K562 (cell line): ENCODE results near the gene NOP16. TPM values are rescaled to one million over a fixed set of nuclear protein-coding genes. Genes with fewer than 3 reads are reported as not detected.

ENCODE experiments used
- CEBPG ChIP-seq, 3 experiments: fragments of 200-800 bp in 1 of 3; sonication (Bioruptor generic) in 1 of 3; sonication (generic) in 1 of 3; formaldehyde crosslinking in 1 of 3; IDR thresholded peaks in 2 of 3; conservative IDR thresholded peaks in 1 of 3; 2 replicates each; pipeline versions ENCODE4 v1.6.1 to v1.8.0; 2016 to 2022; ENCODE audit warnings: missing compliant biosample characterization in 2 of 3, missing genetic modification characterization in 2 of 3, mild to moderate bottlenecking in 1 of 3, missing genetic modification reagents in 1 of 3
- CREBBP ChIP-seq: IDR thresholded peaks from one replicate; pipeline ENCODE4 v1.6.1; 2012; ENCODE audit warnings: low read depth, mild to moderate bottlenecking, control low read depth, inconsistent platforms, low read length
- E2F8 ChIP-seq: fragments of 450-650 bp; IDR thresholded peaks from 2 replicates; pipeline ENCODE4 v1.7.1; 2018; ENCODE audit warnings: mild to moderate bottlenecking, low read depth; ENCODE audit not compliant: partially characterized antibody
- HDAC2 ChIP-seq: fragments of 450-650 bp; IDR thresholded peaks from 2 replicates; pipeline ENCODE4 v1.6.1; 2016; ENCODE audit warnings: mild to moderate bottlenecking
- HEY1 ChIP-seq: fragments of 250-450 bp; sonication (Bioruptor Pico); IDR thresholded peaks from 2 replicates; pipeline ENCODE4 v1.5.0; 2020; ENCODE audit warnings: mild to moderate bottlenecking, moderate library complexity, borderline replicate concordance
- HNRNPLL ChIP-seq: fragments of 200-400 bp; formaldehyde crosslinking; IDR thresholded peaks from 2 replicates; pipeline ENCODE4 v1.6.1; 2017; ENCODE audit warnings: low read length, low read depth, mild to moderate bottlenecking; ENCODE audit not compliant: poor library complexity, severe bottlenecking
- KDM5B ChIP-seq: fragments of 200-600 bp; sonication (generic); IDR thresholded peaks from 2 replicates; pipeline ENCODE4 v1.6.1; 2012; ENCODE audit warnings: low read depth, mild to moderate bottlenecking, moderate library complexity, low read length, control low read depth, inconsistent platforms; ENCODE audit not compliant: insufficient replicate concordance
- MLX ChIP-seq, 2 experiments: fragments of 450-650 bp in 1 of 2; sonication (generic) in 1 of 2; formaldehyde crosslinking; conservative IDR thresholded peaks; 2 replicates each; pipeline versions ENCODE4 v1.4.0 to v1.8.1; 2020 to 2022; ENCODE audit warnings: mild to moderate bottlenecking in 1 of 2, missing genetic modification reagents in 1 of 2
- MTA2 ChIP-seq: fragments of 450-650 bp; IDR thresholded peaks from 2 replicates; pipeline ENCODE4 v1.6.1; 2016; ENCODE audit warnings: low read depth
- NBN ChIP-seq: fragments of 450-650 bp; IDR thresholded peaks from 2 replicates; pipeline ENCODE4 v1.6.1; 2016; ENCODE audit warnings: low read depth, mild to moderate bottlenecking
- SETDB1 ChIP-seq: IDR thresholded peaks from one replicate; pipeline ENCODE4 v1.6.1; 2012; ENCODE audit warnings: low read length, control low read depth, inconsistent platforms
- SLC30A9 ChIP-seq: fragments of 250-450 bp; sonication (Bioruptor Pico); IDR thresholded peaks from 2 replicates; pipeline ENCODE4 v1.8.0; 2022; ENCODE audit warnings: mild to moderate bottlenecking, moderate library complexity
- SMC3 ChIP-seq: conservative IDR thresholded peaks from 2 replicates; pipeline ENCODE4 v1.6.1; 2011; ENCODE audit warnings: low read depth, low read length, improper control_type of control experiment; ENCODE audit not compliant: insufficient read depth
- SOX6 ChIP-seq: fragments of 450-650 bp; IDR thresholded peaks from 2 replicates; pipeline ENCODE4 v1.6.1; 2014; ENCODE audit warnings: mild to moderate bottlenecking
- TFAP4 ChIP-seq: sonication (generic); formaldehyde crosslinking; IDR thresholded peaks from 2 replicates; pipeline ENCODE4 v1.8.0; 2022; ENCODE audit warnings: missing genetic modification reagents, mild to moderate bottlenecking, moderate library complexity, borderline replicate concordance
- TGIF2 ChIP-seq: sonication (generic); formaldehyde crosslinking; IDR thresholded peaks from 2 replicates; pipeline ENCODE4 v1.8.1; 2022; ENCODE audit warnings: mild to moderate bottlenecking, missing genetic modification reagents, moderate library complexity
- UBTF ChIP-seq, 2 experiments: IDR thresholded peaks; 2 replicates each; pipeline ENCODE4 v1.6.1; 2012; ENCODE audit warnings: improper control_type of control experiment in 2 of 2, low read depth in 2 of 2, low read length in 2 of 2, borderline replicate concordance in 1 of 2
- ZNF146 ChIP-seq: IDR thresholded peaks from one replicate; pipeline ENCODE4 v1.6.1; 2018; ENCODE audit warnings: missing compliant biosample characterization; ENCODE audit not compliant: unreplicated experiment
- ZNF224 ChIP-seq: sonication (generic); formaldehyde crosslinking; IDR thresholded peaks from 2 replicates; pipeline ENCODE4 v1.8.0; 2022; ENCODE audit warnings: mild to moderate bottlenecking, missing genetic modification reagents
- ZNF778 ChIP-seq: fragments of 450-650 bp; formaldehyde crosslinking; IDR thresholded peaks from 2 replicates; pipeline ENCODE4 v1.4.0; 2020; ENCODE audit warnings: mild to moderate bottlenecking, moderate library complexity
- polyA plus RNA-seq, 8 experiments: library from polyadenylated mRNA; depleted of rRNA in 4 of 8; stranded (reverse) in 5 of 8; unstranded in 3 of 8; fragments of >200 nt; fragmentation: Nextera tagmentation in 2 of 8; fragmentation: Illumina TruSeq in 1 of 8; extraction: Ambion mirVana in 2 of 8; extraction: Trizol in 1 of 8; gene quantifications; 2 replicates each; pipeline versions ENCODE4 v1.2.1 to v1.2.3, GENCODE V29; 2011 to 2014; ENCODE audit warnings: inconsistent platforms in 1 of 8, missing spikeins in 1 of 8
- total RNA-seq, 7 experiments: library from RNA; depleted of rRNA in 6 of 7; stranded (reverse); fragments of >200 nt in 6 of 7; fragmentation: Illumina TruSeq in 2 of 7; extraction: Trizol in 2 of 7; gene quantifications; 2 replicates each; pipeline versions ENCODE4 v1.2.1 to v1.2.3, GENCODE V29; 2011 to 2021; ENCODE audit warnings: low replicate concordance in 1 of 7

Gene NOP16
- total and polyA plus RNA-seq, 9 of the 15 experiments (the other 6 are each of a cell fraction or from before 2014, with no cell fraction given) = 92.5 to 342 (median 148) TPM

GRCh38 chr5:176361437-176362232 lies 26.8 kb downstream of the NOP16 start, which contains the start of gene KIAA1191 (continued):
- TF ChIP-seq E2F8 (no peak), NBN (peak; percentile 51; the same call in 1 of the 2 replicates), MTA2 (no peak), CEBPG (CRISPR knock-in tag; IDR thresholded peaks at IDR 0.05) (no peak), CEBPG (tag; conservative IDR thresholded peaks at IDR 0.05 in 1 of 2, IDR thresholded peaks at IDR 0.05 in 1 of 2) (no peak), CREBBP (no peak), ZNF146 (CRISPR knock-in tag) (no peak), ZNF224 (no peak), TGIF2 (CRISPR knock-in tag) (no peak), MLX (CRISPR knock-in tag; conservative IDR thresholded peaks at IDR 0.05) (0 out of 4 replicates have a peak, but pooled peaks of 1 of the 2 experiments have one; percentile 29), SOX6 (no peak; the same call in none of the 2 replicates), HNRNPLL (no peak), HEY1 (CRISPR knock-in tag) (no peak), HDAC2 (peak; percentile 72; the same call in 1 of the 2 replicates), KDM5B (peak; percentile 95), ZNF778 (CRISPR knock-in tag) (no peak), UBTF (IDR thresholded peaks at IDR 0.05; ENCODE audit: borderline replicate concordance in 1 of 2, low read depth in 2 of 2, low read length in 2 of 2) (no peak), SLC30A9 (CRISPR knock-in tag) (no peak), SMC3 (peak; percentile 31), SETDB1 (no peak), TFAP4 (CRISPR knock-in tag) (peak; percentile 89)
